ENCODE measurements around the gene ZPBP.

DNA sequence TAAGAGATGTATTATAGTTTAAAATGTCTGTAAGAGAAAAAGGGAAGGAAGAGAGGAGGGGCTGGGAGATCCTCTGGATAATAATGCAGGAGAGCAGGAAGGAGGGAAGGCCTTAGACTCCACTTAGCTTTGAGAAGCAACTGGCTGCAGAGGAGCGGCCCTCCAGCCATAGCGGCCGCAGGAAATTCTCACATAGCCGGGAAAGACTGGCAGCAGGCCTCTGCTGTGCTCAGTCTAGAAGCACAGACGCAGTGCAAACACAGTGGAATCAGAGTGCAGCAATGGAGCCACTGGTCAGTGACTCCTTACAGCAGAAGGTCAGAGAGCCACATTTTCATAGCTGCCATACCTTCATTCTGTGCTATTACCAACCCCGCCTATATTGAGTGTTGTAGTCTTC lies 166.3 kb downstream of the ZPBP start:
- TF ChIP-seq, protein P1, sequence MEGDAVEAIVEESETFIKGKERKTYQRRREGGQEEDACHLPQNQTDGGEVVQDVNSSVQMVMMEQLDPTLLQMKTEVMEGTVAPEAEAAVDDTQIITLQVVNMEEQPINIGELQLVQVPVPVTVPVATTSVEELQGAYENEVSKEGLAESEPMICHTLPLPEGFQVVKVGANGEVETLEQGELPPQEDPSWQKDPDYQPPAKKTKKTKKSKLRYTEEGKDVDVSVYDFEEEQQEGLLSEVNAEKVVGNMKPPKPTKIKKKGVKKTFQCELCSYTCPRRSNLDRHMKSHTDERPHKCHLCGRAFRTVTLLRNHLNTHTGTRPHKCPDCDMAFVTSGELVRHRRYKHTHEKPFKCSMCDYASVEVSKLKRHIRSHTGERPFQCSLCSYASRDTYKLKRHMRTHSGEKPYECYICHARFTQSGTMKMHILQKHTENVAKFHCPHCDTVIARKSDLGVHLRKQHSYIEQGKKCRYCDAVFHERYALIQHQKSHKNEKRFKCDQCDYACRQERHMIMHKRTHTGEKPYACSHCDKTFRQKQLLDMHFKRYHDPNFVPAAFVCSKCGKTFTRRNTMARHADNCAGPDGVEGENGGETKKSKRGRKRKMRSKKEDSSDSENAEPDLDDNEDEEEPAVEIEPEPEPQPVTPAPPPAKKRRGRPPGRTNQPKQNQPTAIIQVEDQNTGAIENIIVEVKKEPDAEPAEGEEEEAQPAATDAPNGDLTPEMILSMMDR (IDR thresholded peaks at IDR 0.05) = no peak
- no peak for TF ChIP-seq POLR2A (IDR thresholded peaks at IDR 0.05)
